Measurements from ENCODE around the gene GIPC2.

The GIPC2 gene

DNA sequence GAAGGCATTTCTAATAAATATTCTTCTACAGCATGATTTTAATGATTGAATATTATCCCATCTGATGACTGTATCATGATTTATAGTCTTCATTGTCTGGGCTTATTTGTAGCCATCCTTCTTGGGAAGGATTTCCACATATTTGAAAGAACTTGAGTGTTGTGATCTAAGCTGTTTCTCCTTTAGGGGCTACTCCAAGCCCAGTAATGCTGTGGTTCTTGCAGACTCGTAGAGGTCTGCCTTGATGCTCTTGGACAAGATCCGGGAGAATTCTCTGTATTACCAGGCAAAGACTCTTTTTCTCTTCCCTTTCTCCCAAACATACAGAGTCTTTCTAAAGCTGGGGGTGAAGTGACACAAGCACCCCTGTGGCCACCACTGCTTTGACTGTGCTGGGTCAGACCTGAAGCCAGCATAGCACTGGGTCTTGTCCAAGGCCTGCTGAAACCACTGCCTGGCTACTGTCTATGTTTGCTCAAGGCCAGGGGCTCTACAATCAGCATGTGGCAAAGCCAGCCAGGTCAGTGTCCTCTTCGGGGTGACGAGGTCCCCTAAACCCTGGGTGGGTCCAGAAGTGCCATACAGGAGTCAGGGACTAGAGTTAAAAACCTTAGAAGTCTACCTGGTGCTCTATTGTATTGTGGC lies 107.4 kb downstream of the GIPC2 start:
- no peak for DNase-seq

GRCh38 chr1:78155121-78155520 lies 109.4 kb downstream of the GIPC2 start:
- DNase-seq: no peak

DNA sequence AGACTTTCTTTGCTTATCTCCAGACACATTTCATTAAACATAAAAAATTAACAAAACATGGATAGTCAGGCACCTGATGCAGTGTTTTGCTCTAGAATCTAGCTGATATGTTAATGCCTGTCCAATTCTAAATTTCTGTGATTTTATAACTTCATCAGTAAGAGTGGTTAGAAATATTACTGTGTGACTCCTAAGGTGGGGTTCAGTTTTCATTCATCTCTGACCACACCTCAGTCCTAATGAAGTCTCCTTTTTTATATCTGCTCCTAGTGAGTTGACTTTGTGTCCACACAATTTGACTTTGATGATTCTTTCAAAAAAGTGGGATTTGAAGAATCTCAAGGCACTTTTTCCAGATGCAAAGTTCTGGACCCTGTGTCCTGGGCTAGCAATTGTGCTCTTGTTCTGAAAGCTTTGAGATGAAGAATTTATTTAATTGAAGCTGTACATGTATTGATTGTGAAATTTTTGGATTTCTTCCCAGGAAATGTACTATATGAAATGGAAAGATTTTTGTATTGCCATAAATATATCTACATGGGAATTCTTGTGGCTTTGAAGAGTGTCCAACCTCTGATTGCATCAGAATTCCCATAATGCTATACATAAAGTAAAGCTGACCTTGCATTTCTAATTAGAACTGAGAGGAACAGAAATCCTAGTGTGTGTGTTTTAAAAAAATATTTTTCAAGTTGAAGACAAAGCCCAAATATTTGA lies 111.2 kb downstream of the GIPC2 start:
- DNase-seq: peak; percentile 30

- no peak for DNase-seq
Measured at GRCh38 chr1:78165816-78166215, 120.0 kb downstream of the GIPC2 start.

- DNase-seq: peak; percentile 30
Measured at GRCh38 chr1:78168306-78168705, 122.5 kb downstream of the GIPC2 start.

DNA sequence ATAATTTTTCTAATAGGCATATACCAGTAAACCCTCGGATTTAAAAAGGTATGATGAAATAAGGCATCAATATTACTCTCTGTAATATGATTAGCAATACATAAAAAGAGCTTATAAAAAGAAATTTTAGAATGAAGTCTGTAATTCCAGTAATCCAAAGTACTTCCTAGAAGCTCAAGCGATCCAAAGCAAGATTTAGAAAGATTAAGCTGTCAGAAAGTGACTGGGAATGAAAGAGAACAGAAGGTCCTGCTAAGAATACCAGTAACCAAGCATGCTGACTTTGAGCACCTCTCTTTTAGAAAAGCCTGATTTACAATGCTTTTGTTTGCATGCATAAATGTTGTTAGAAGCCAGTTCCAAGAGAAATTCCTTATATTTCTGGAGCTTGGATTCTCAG lies 125.1 kb downstream of the GIPC2 start:
- no peak for DNase-seq

- DNase-seq: no peak
Measured at GRCh38 chr1:78171736-78172590, 126.2 kb downstream of the GIPC2 start.

DNA sequence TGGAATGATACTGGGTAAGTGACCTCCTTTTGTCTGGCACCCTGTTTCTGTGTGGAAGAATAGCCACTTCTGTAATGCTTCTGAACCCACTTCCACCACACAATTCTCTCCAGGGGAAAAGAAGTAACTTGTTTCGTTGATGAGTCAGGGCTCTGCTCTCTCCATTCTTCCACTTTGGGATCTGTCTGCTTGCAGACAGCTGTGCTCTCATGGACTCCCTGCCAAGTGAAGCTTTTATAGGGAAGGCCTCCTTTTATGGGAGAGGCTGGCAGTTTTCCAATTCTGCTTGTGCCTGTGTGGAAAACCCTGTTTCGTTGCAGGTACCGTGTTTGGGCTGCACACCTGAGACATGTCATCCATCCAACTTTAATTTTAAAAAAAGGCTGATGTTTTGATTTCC lies 130.7 kb downstream of the GIPC2 start:
- DNase-seq: no peak

GRCh38 chr1:78177708-78178270 lies 132.0 kb downstream of the GIPC2 start:
- no peak for DNase-seq

DNA sequence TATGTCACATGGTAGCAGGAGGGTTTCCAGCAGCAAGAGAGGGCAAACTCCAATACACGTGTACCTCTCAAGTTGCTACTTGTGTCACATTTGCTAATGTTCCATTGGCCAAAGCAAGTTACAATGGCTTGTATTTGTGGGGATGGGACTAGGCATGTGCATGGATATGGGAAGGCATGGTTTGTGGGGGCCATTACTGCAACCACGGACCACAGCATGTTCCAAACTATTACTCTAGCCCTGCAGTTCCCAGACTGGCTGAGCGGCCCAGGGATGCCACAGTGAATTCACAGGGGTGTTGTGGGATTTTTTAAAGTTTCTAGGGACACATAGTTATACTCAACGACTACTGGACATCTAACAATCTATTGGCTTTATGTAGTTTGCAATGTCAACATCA lies 133.1 kb downstream of the GIPC2 start:
- DNase-seq: no peak

GRCh38 chr1:78184460-78185072 lies 138.8 kb downstream of the GIPC2 start:
- DNase-seq: no peak

All from OCI-M1 (cell line).